Neural cell (in vitro differentiated cells): ENCODE results near the gene ZNF420.

Experiments used
- CTCF ChIP-seq: fragments of 450-650 bp; IDR thresholded peaks from 2 replicates; pipeline ENCODE4 v1.5.1; 2014; ENCODE audit warnings: antibody characterized with exemption, mild to moderate bottlenecking, moderate library complexity; ENCODE audit not compliant: poor library complexity, severe bottlenecking
- EP300 ChIP-seq: fragments of 450-650 bp; conservative IDR thresholded peaks from 2 replicates; pipeline ENCODE4 v1.6.1; 2014; ENCODE audit warnings: antibody characterized with exemption, mild to moderate bottlenecking, moderate library complexity; ENCODE audit not compliant: poor library complexity, severe bottlenecking
- EZH2 ChIP-seq: fragments of 200-600, 300-800 bp; shearing (Covaris generic), sonication (generic); IDR thresholded peaks from 2 replicates; pipeline ENCODE4 v1.6.1; 2014; ENCODE audit warnings: antibody characterized with exemption, low read length, borderline replicate concordance, mild to moderate bottlenecking; ENCODE audit not compliant: insufficient read depth, poor library complexity, severe bottlenecking
- MXI1 ChIP-seq: fragments of 450-650 bp; conservative IDR thresholded peaks from 2 replicates; pipeline ENCODE4 v1.6.1; 2014; ENCODE audit warnings: antibody characterized with exemption, mild to moderate bottlenecking; ENCODE audit not compliant: poor library complexity, severe bottlenecking
- POLR2AphosphoS5 ChIP-seq: IDR thresholded peaks from 2 replicates; pipeline ENCODE4 v1.6.1; 2012
- RAD21 ChIP-seq: fragments of 450-650 bp; conservative IDR thresholded peaks from 2 replicates; pipeline ENCODE4 v1.6.1; 2014; ENCODE audit warnings: antibody characterized with exemption, mild to moderate bottlenecking, moderate library complexity
- REST ChIP-seq: IDR thresholded peaks from 2 replicates; pipeline ENCODE4 v1.6.1; 2012; ENCODE audit warnings: borderline replicate concordance
- SMC3 ChIP-seq: fragments of 450-650 bp; conservative IDR thresholded peaks from 2 replicates; pipeline ENCODE4 v1.6.1; 2014; ENCODE audit warnings: antibody characterized with exemption, mild to moderate bottlenecking, moderate library complexity; ENCODE audit not compliant: poor library complexity
- TAF1 ChIP-seq: IDR thresholded peaks from 2 replicates; pipeline ENCODE4 v1.6.1; 2012; ENCODE audit warnings: low read depth

- TF ChIP-seq CTCF = no peak
- no peak for TF ChIP-seq RAD21
- no peak for TF ChIP-seq EP300
- no peak for TF ChIP-seq EZH2
- TF ChIP-seq MXI1 = no peak
- TF ChIP-seq REST = no peak
- no peak for TF ChIP-seq SMC3
- no peak for TF ChIP-seq POLR2AphosphoS5
- no peak for TF ChIP-seq TAF1
These were observed 3.3 kb upstream of the ZNF420 start for GRCh38 chr19:37074819-37075362.
